ENCODE measurements around the gene LEFTY2. TPM values are rescaled to one million over a fixed set of nuclear protein-coding genes. Genes with fewer than 3 reads are reported as not detected.

Gene LEFTY2
- polyA plus RNA-seq, 1 of the 3 experiments (the other 2 are of a cell fraction), result not detected

DNA sequence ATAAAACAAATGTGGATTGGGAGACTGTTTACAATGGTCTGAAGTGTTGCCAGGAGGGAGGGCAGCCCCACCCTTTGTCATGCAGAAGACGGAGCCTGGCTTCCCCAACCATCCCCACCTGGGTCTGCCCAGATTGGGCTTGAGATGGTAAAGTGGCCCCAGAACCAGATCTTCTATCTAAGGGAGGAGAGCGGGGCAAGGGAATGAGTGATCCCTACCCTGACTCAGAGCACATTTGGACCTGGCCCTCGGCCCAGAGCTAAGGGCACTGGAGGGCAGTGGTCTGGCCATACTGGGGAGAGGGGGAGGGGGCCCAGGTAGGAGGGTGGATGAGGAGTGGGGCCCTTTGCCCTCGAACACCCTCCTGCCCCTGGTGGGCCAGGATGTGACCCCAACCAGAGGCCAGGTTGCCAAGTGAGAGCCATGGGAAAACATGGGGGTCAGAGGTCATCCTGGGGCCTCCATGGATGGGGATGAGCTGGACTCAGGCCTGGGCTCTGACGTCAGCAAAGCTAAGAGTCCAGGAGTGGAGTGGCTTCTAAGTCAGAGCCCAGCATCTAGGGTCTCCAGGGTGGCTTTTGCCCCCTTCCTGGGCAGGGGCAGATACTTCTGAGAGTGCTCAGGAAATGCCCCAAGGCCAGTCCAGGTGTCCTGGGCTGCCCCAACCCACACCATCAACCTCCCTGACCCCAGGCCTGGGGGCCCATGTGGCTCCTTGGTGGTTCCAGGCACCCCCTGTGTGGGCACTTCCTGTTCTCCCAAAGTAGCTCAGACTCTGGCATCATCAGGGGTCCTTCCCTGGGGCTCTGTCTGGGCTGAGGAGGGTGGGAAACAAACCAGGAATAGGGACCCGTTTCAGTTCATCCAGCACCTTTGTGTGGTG, 50.4 kb downstream of the LEFTY2 start (continued):
- TF ChIP-seq, protein P1, sequence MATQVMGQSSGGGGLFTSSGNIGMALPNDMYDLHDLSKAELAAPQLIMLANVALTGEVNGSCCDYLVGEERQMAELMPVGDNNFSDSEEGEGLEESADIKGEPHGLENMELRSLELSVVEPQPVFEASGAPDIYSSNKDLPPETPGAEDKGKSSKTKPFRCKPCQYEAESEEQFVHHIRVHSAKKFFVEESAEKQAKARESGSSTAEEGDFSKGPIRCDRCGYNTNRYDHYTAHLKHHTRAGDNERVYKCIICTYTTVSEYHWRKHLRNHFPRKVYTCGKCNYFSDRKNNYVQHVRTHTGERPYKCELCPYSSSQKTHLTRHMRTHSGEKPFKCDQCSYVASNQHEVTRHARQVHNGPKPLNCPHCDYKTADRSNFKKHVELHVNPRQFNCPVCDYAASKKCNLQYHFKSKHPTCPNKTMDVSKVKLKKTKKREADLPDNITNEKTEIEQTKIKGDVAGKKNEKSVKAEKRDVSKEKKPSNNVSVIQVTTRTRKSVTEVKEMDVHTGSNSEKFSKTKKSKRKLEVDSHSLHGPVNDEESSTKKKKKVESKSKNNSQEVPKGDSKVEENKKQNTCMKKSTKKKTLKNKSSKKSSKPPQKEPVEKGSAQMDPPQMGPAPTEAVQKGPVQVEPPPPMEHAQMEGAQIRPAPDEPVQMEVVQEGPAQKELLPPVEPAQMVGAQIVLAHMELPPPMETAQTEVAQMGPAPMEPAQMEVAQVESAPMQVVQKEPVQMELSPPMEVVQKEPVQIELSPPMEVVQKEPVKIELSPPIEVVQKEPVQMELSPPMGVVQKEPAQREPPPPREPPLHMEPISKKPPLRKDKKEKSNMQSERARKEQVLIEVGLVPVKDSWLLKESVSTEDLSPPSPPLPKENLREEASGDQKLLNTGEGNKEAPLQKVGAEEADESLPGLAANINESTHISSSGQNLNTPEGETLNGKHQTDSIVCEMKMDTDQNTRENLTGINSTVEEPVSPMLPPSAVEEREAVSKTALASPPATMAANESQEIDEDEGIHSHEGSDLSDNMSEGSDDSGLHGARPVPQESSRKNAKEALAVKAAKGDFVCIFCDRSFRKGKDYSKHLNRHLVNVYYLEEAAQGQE (IDR thresholded peaks at IDR 0.05; ENCODE audit: low read depth, low read length), result no peak

DNA sequence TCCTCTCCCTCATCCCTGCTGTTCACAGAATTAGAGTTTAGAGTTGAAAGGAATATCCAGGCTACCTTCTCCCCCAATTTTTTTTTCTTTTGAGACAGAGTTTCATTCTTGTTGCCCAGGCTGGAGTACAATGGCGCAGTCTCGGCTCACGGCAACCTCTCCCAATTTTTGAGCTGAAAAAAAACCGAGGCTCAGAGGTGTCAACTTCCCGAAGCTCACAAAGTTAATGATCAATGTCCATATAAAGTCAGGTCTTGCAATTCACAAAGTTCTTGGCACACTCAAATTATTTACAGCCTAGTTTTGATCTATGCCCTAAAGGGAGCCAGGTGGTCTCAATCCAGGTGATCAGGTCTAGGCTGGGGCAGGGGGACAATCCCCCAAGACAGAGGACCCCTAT, 51.3 kb downstream of the LEFTY2 start:
- Histone ChIP-seq H3K4me3 (ENCODE audit: low read depth in 2 of 2, low read length in 1 of 2) (no peak overlapping the region), H3K79me2 (ENCODE audit: insufficient read depth) (no peaks in the 10 kb centered on the region), H3K9me3 (no peaks in the 10 kb centered on the region), H2AFZ (ENCODE audit: low read depth) (no peak overlapping the region), H3K9me2 (no peaks in the 10 kb centered on the region), H4K20me1 (ENCODE audit: insufficient read depth) (no peaks in the 10 kb centered on the region), H3K27ac (ENCODE audit: low read depth in 2 of 2, low read length in 1 of 2) (no peak overlapping the region), H3K9ac (no peak overlapping the region), H3K36me3 (replicated peaks in 1 of 2; ENCODE audit: control insufficient read depth in 1 of 2, insufficient read depth in 2 of 2, low read length in 1 of 2) (no peaks in the 10 kb centered on the region), H3K4me1 (ENCODE audit: control insufficient read depth in 1 of 2, insufficient read depth in 2 of 2, low read depth in 1 of 2, low read length in 1 of 2) (no peaks in the 10 kb centered on the region; a peak in 1 of 4 replicates), H3F3A (replicated peaks; ENCODE audit: insufficient read depth) (no peaks in the 10 kb centered on the region), H3K4me2 (no peak overlapping the region), H3K27me3 (ENCODE audit: insufficient read depth) (no peaks in the 10 kb centered on the region)
- ChIA-PET CTCF (interaction anchor here (2.0 to 2.1 kb wide), 2 partner anchors 12 to 415 kb away, joined by 7 read pairs; no protein-coding TSS in a partner anchor), POLR2A (interaction anchor here (0.6 kb wide), 1 partner anchor 317 kb away, joined by 4 read pairs; no protein-coding TSS in a partner anchor)
- WGBS (ENCODE audit: low lambda C conversion rate), result 95% methylated on average over 5 of the region's 5 CpGs
- no peak for TF ChIP-seq MEF2A (IDR thresholded peaks at IDR 0.05; ENCODE audit: borderline replicate concordance, low read depth)
- TF ChIP-seq YY1 (IDR thresholded peaks at IDR 0.05; ENCODE audit: low read depth), result no peak
- TF ChIP-seq GATA2 (CRISPR knock-in tag; IDR thresholded peaks at IDR 0.05), result no peak
- TF ChIP-seq, protein P2, sequence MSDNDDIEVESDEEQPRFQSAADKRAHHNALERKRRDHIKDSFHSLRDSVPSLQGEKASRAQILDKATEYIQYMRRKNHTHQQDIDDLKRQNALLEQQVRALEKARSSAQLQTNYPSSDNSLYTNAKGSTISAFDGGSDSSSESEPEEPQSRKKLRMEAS (IDR thresholded peaks at IDR 0.05; ENCODE audit: low read depth), result no peak
- TF ChIP-seq ELF1 (IDR thresholded peaks at IDR 0.05), result no peak
- TF ChIP-seq, protein P3, sequence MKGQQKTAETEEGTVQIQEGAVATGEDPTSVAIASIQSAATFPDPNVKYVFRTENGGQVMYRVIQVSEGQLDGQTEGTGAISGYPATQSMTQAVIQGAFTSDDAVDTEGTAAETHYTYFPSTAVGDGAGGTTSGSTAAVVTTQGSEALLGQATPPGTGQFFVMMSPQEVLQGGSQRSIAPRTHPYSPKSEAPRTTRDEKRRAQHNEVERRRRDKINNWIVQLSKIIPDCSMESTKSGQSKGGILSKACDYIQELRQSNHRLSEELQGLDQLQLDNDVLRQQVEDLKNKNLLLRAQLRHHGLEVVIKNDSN (IDR thresholded peaks at IDR 0.05; ENCODE audit: borderline replicate concordance, low read depth), result no peak
- no peak for TF ChIP-seq TEAD4 (IDR thresholded peaks at IDR 0.05; ENCODE audit: borderline replicate concordance, insufficient read depth)
- no peak for TF ChIP-seq EZH2phosphoT487 (IDR thresholded peaks at IDR 0.05; ENCODE audit: borderline replicate concordance, low read depth)
- TF ChIP-seq, protein P4, sequence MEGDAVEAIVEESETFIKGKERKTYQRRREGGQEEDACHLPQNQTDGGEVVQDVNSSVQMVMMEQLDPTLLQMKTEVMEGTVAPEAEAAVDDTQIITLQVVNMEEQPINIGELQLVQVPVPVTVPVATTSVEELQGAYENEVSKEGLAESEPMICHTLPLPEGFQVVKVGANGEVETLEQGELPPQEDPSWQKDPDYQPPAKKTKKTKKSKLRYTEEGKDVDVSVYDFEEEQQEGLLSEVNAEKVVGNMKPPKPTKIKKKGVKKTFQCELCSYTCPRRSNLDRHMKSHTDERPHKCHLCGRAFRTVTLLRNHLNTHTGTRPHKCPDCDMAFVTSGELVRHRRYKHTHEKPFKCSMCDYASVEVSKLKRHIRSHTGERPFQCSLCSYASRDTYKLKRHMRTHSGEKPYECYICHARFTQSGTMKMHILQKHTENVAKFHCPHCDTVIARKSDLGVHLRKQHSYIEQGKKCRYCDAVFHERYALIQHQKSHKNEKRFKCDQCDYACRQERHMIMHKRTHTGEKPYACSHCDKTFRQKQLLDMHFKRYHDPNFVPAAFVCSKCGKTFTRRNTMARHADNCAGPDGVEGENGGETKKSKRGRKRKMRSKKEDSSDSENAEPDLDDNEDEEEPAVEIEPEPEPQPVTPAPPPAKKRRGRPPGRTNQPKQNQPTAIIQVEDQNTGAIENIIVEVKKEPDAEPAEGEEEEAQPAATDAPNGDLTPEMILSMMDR (IDR thresholded peaks at IDR 0.05), result no peak
- no peak for TF ChIP-seq TAF1 (IDR thresholded peaks at IDR 0.05; ENCODE audit: borderline replicate concordance, low read depth, low read length)
- no peak for TF ChIP-seq RXRA (IDR thresholded peaks at IDR 0.05; ENCODE audit: borderline replicate concordance, low read depth)
- no peak for DNase-seq

Measured in SK-N-SH (cell line).